Fibroblast of lung (primary cell): ENCODE measurements around the gene HS6ST2. TPM values are rescaled to one million over a fixed set of nuclear protein-coding genes. Genes with fewer than 3 reads are reported as not detected.

Source experiments
- DNase-seq, 2 donors: peaks; one replicate each; pipeline versions ENCODE4 v3.0.0 to v3.0.0-alpha.2; 2010; ENCODE audit warnings: low read depth in 2 of 2
- H2AFZ ChIP-seq: 2 replicates; pipeline ENCODE4 v1.5.1; 2012; ENCODE audit warnings: low read length, control low read depth, inconsistent platforms
- H3K27ac ChIP-seq: 2 replicates; pipeline ENCODE4 v1.5.1; 2011; ENCODE audit warnings: low read length, control low read depth; ENCODE audit not compliant: insufficient read depth
- H3K27me3 ChIP-seq: 2 replicates; pipeline ENCODE4 v1.5.1; 2011; ENCODE audit warnings: mild to moderate bottlenecking, low read length; ENCODE audit not compliant: control insufficient read depth, insufficient read depth
- H3K36me3 ChIP-seq: 2 replicates; pipeline ENCODE4 v1.5.1; 2011; ENCODE audit warnings: low read length; ENCODE audit not compliant: control insufficient read depth, insufficient read depth
- H3K4me1 ChIP-seq: 2 replicates; pipeline ENCODE4 v1.5.1; 2011; ENCODE audit warnings: low read length; ENCODE audit not compliant: control insufficient read depth, insufficient read depth; ENCODE audit errors: extremely low read depth
- H3K4me2 ChIP-seq: 2 replicates; pipeline ENCODE4 v1.5.1; 2011; ENCODE audit warnings: low read length, control low read depth; ENCODE audit not compliant: insufficient read depth; ENCODE audit errors: extremely low read depth
- H3K4me3 ChIP-seq, 4 experiments: fragments of 200-600 bp in 1 of 4; sonication (generic) in 1 of 4; replicated peaks in 1 of 4; 2 replicates each; pipeline ENCODE4 v1.5.1; 2011 to 2016; ENCODE audit warnings: low read length in 4 of 4, low read depth in 3 of 4, mild to moderate bottlenecking in 3 of 4, control low read depth in 2 of 4, inconsistent platforms in 1 of 4, mixed read lengths in 1 of 4; ENCODE audit not compliant: insufficient read depth in 1 of 4; ENCODE audit errors: control extremely low read depth in 1 of 4
- H3K79me2 ChIP-seq: 2 replicates; pipeline ENCODE4 v1.5.1; 2012; ENCODE audit warnings: mild to moderate bottlenecking, low read length, inconsistent platforms; ENCODE audit not compliant: control insufficient read depth, insufficient read depth
- H3K9ac ChIP-seq: 2 replicates; pipeline ENCODE4 v1.5.1; 2011; ENCODE audit warnings: mild to moderate bottlenecking, low read length, control low read depth; ENCODE audit not compliant: insufficient read depth
- H3K9me3 ChIP-seq: 2 replicates; pipeline ENCODE4 v1.5.1; 2012; ENCODE audit warnings: low read depth, low read length; ENCODE audit not compliant: control insufficient read depth, insufficient read depth
- H4K20me1 ChIP-seq: 2 replicates; pipeline ENCODE4 v1.5.1; 2011; ENCODE audit warnings: low read length; ENCODE audit not compliant: control insufficient read depth, insufficient read depth; ENCODE audit errors: extremely low read depth
- CTCF ChIP-seq, 2 donors: IDR thresholded peaks in 1 of 2; conservative IDR thresholded peaks in 1 of 2; 1 replicate in 1 of 2; 2 replicates in 1 of 2; pipeline ENCODE4 v1.5.1; 2011 to 2012; ENCODE audit warnings: low read length in 2 of 2, control low read depth in 1 of 2, inconsistent platforms in 1 of 2, low read depth in 1 of 2, mild to moderate bottlenecking in 1 of 2
- EZH2 ChIP-seq: IDR thresholded peaks from 2 replicates; pipeline ENCODE4 v1.5.1; 2012; ENCODE audit warnings: low read length, control low read depth, mild to moderate bottlenecking; ENCODE audit errors: missing control alignments
- polyA plus RNA-seq, 2 donors: library from polyadenylated mRNA; depleted of rRNA in 1 of 2; stranded (reverse) in 1 of 2; unstranded in 1 of 2; fragments of >200 nt; gene quantifications; 2 replicates each; pipeline ENCODE4 v1.2.1, GENCODE V29; 2011 to 2012; ENCODE audit warnings: missing spikeins in 1 of 2
- total RNA-seq: library from RNA; depleted of rRNA; stranded (reverse); fragments of >200 nt; gene quantifications from 2 replicates; pipeline ENCODE4 v1.2.1, GENCODE V29; 2014

HS6ST2 gene
- total and polyA plus RNA-seq, 2 donors (not counting 1 experiment from before 2014, with no cell fraction given), result 0.01 to 0.17 TPM

- Histone ChIP-seq H3K9me3 (no peaks in the 10 kb centered on the region), H3K9ac (no peak overlapping the region)
Observed at GRCh38 chrX:132728296-132728695, 230.1 kb downstream of the HS6ST2 start.

GRCh38 chrX:132718431-132718958, 239.9 kb downstream of the HS6ST2 start:
- no peak overlapping the region for H3K4me2 ChIP-seq
- no peak for DNase-seq
- H3K4me3 ChIP-seq, result no peak overlapping the region
- H3K27me3 ChIP-seq, result no peaks in the 10 kb centered on the region
- no peak overlapping the region for H2AFZ ChIP-seq
- H3K36me3 ChIP-seq, result no peaks in the 10 kb centered on the region
- no peak for TF ChIP-seq CTCF (conservative IDR thresholded peaks at IDR 0.05 in 1 of 2, IDR thresholded peaks at IDR 0.05 in 1 of 2; ENCODE audit: low read depth in 1 of 2, low read length in 2 of 2)
- no peak overlapping the region for H3K9ac ChIP-seq
- H3K79me2 ChIP-seq, result no peaks in the 10 kb centered on the region
- H3K27ac ChIP-seq, result no peak overlapping the region
- no peaks in the 10 kb centered on the region for H3K9me3 ChIP-seq
- no peaks in the 10 kb centered on the region for H4K20me1 ChIP-seq
- H3K4me1 ChIP-seq, result no peaks in the 10 kb centered on the region

More at GRCh38 chrX:132728296-132728695, 230.1 kb downstream of the HS6ST2 start:
- H3K79me2 ChIP-seq, result no peaks in the 10 kb centered on the region
- TF ChIP-seq CTCF (conservative IDR thresholded peaks at IDR 0.05 in 1 of 2, IDR thresholded peaks at IDR 0.05 in 1 of 2; ENCODE audit: low read depth in 1 of 2, low read length in 2 of 2) (no peak), EZH2 (no peak)
- H3K4me2 ChIP-seq, result no peak overlapping the region
- no peaks in the 10 kb centered on the region for H3K36me3 ChIP-seq
- H3K27ac ChIP-seq, result no peak overlapping the region
- no peak overlapping the region for H2AFZ ChIP-seq
- H3K27me3 ChIP-seq, result no peaks in the 10 kb centered on the region
- DNase-seq, result no peak
- no peak overlapping the region for H3K4me3 ChIP-seq
- no peaks in the 10 kb centered on the region for H4K20me1 ChIP-seq
- H3K4me1 ChIP-seq, result no peaks in the 10 kb centered on the region

GRCh38 chrX:132716006-132716405, 242.4 kb downstream of the HS6ST2 start:
- H3K27ac ChIP-seq, result no peak overlapping the region
- DNase-seq, result peak in 1 of 2 donors; percentile 1

More at GRCh38 chrX:132716006-132716405, 242.4 kb downstream of the HS6ST2 start:
- Histone ChIP-seq H3K36me3 (no peaks in the 10 kb centered on the region), H2AFZ (no peak overlapping the region), H3K27me3 (no peaks in the 10 kb centered on the region), H3K9ac (no peak overlapping the region), H3K79me2 (no peaks in the 10 kb centered on the region), H3K4me1 (no peaks in the 10 kb centered on the region), H4K20me1 (no peaks in the 10 kb centered on the region), H3K9me3 (no peaks in the 10 kb centered on the region), H3K4me3 (no peak overlapping the region), H3K4me2 (no peak overlapping the region)
- TF ChIP-seq EZH2 (no peak), CTCF (conservative IDR thresholded peaks at IDR 0.05 in 1 of 2, IDR thresholded peaks at IDR 0.05 in 1 of 2; ENCODE audit: low read depth in 1 of 2, low read length in 2 of 2) (peak; percentile 10 to 30)
